GM18502 (cell line): ENCODE data around the gene EFEMP2.
"Not testable (repeated sequence)": the region's sequence is repeated elsewhere in the genome, so short reads cannot be mapped to it uniquely, and the experiment has no call there.

Source experiments
- ATAC-seq: cut with Tn5 transposase; IDR thresholded peaks from one replicate; pipeline ENCODE4 v1.9.1; 2021; ENCODE audit warnings: mild to moderate bottlenecking; ENCODE audit not compliant: unreplicated experiment, poor library complexity

The EFEMP2 gene

GRCh38 chr11:65856689-65857499 lies 15.7 kb downstream of the EFEMP2 start:
- peak; percentile 21 for ATAC-seq

GRCh38 chr11:65855927-65856363 lies 16.7 kb downstream of the EFEMP2 start:
- no peak for ATAC-seq

DNA sequence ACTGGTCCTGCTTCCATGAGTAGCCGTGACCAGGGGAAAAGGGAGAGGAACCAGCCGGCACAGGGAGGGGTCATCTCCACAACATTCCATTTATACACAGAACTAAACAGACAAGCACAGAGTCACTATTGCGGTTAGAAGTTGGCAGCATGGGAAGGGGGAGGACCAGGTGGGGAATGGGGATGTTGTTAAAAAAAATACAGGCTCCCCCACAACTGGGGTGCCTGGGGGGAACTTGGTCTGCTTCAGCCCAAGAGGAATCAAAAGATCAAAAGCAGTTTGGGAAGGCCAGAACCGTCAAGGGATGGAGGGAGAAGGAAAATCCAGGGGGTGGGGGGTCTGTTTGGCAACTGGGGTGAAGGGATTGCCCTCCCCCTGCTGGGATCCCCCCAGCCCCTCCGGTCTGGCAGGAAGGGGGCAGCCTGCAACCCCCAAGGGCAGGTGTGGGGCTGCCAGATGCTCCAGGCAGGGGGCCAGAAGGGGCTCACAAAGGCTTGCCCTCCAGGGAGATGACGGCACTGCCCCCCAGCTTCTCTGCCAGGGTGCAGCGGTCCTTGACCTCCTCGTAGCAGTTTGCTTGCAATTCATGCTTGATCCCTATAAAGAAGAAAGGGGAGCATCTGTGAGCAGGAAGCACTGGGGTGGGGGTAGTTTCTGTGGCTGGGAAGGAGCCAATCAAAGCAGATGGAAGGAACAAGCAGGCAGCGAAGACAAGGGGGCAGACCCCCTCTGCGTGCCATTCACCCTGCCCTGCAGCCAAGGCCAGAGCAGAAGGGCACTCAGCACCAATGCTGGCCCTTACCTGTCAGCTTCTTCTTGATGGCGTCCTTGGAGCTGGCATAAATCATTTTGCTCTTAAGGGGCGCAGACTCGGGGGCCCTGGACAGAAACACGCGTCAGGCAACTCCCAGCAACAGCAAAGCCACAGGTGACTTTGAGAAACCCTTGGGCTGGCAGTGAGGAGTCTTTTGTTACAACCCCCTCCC lies 17.5 kb downstream of the EFEMP2 start:
- ATAC-seq, result no peak

DNA sequence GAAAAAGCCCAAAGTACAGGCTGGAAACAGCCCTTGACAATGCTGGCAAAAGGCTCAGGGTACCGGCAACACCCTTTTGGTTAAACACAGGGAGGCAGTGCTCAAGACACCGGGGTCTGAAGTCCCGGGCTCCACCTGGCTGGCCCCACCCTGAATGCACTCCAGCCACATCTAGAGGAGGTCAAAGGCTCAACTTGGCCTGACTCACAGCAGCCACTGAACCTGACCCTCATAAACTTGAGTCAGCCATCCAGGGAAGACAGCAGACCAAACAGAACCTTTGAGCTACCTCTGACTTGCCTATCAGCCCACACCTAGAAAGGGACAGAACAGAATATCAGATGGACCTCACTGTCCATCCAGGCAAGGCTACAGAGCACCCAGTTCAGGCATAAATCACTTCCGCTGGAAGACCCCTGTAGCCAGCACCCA lies 18.4 kb downstream of the EFEMP2 start:
- ATAC-seq, result no peak

GRCh38 chr11:65853246-65853979 lies 19.2 kb downstream of the EFEMP2 start:
- ATAC-seq, result no peak

GRCh38 chr11:65852508-65853245 lies 19.9 kb downstream of the EFEMP2 start:
- ATAC-seq, result no peak

DNA sequence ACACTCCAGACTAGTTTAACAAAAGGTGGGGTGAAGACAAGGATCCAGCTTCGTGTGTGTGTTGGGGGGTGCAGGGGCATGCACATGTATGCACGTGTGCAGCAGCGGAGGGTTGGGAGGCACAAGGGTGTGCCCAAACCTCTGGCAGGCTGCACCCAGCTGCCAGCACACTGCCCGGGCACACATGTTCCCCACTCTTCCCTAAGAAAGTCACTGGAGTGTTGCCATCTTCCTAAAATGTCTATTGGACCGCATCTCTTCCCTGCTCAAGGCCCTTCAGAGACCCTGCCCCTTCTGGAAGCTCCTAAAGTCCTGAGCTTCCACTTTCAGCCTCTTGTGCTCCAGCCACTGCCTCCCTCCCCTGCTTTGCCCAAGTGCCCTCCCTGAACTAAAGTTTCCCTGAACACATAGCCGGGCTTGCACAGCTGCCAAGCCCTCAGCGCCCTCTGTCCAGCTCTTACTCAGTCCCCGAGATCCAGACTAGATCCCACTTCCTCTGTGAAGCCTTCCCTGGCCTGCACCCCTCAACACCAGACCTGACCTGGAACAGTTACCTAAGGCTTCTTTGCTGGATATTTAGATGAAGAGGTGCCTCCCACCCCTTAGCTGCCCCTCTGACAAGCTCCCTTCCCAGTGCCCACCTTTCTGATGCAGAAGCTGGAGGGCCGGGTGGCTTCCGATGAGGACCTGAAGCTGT lies 20.6 kb downstream of the EFEMP2 start:
- ATAC-seq, result no peak

DNA sequence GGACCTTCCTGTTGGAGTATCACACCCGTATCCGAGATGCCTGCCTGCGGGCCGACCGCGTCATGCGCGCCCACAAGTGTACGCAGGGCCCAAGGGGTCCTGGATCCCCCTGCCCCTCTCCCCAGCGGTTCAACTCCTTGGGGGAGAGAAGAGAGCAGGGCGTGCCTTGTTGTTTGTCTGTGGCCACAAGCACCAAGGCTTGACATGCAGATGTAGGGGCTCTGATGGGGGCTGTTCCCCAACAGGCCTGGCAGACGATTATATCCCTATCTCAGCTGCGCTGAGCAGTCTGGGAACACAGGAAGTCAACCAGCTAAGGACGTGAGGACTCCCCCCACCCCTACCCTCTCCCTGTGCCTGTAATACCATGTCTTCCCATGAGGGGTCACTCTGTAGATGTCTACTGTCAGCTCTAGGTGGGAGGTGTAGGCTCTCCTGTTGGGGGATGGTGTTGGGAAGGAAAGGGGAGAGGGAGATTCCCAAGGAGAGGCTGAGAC lies 21.5 kb downstream of the EFEMP2 start:
- ATAC-seq, result no peak

- no peak for ATAC-seq
Measured at GRCh38 chr11:65850217-65851082, 22.1 kb downstream of the EFEMP2 start.

- ATAC-seq, result no peak
Measured at GRCh38 chr11:65849771-65850216, 22.8 kb downstream of the EFEMP2 start.

GRCh38 chr11:65849366-65849765 lies 23.2 kb downstream of the EFEMP2 start:
- no peak for ATAC-seq

DNA sequence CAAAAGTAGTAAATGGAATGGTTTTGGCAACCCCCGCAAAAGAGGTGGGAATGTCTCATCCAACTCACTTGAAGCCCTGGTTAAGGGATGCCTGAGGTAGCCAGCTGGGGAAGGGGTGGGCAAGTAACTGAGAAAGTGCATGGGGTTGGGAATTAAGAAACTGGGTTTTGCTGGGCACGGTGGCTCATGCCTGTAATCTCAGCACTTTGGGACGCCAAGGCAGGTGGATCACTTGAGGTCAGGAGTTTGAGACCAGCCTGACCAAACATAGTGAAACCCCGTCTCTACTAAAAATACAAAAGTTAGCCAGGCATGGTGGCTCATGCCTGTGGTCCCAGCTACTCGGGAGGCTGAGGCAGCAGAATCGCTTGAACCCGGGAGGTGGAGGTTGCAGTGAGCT lies 23.9 kb downstream of the EFEMP2 start:
- ATAC-seq, result not testable (repeated sequence)

GRCh38 chr11:65847746-65848145 lies 24.9 kb downstream of the EFEMP2 start:
- ATAC-seq, result no peak

DNA sequence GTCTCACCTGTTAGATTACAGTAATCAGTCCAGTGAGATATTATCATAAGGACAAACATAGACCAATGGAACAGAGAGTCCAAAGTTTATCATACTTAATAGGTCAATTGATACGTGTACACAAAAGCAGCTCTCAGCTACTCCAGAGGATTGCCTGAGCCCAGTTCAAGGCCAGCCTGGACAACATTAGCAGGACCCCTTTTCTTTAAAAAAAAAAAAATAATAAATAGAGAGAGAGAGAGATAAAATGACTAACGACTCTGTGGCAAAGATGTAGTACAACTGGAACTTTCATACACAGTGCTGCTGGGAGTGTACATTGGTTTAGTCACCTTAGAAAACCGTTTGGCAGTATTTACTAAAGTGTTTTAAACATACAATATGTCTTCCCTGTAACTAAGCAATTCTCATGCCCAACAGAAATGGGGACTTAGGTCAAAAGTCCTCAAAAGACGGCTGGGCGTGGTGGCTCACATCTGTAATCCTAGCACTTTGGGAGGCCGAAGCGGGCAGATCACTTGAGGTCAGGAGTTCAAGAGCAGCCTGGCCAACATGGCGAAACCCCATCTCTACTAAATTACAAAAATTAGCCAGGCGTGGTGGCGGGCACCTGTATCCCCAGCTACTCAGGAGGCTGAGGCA lies 28.2 kb downstream of the EFEMP2 start:
- no peak for ATAC-seq

- no peak for ATAC-seq
Measured at GRCh38 chr11:65843811-65844210, 28.8 kb downstream of the EFEMP2 start.

GRCh38 chr11:65842144-65842543 lies 30.5 kb downstream of the EFEMP2 start:
- no peak for ATAC-seq

DNA sequence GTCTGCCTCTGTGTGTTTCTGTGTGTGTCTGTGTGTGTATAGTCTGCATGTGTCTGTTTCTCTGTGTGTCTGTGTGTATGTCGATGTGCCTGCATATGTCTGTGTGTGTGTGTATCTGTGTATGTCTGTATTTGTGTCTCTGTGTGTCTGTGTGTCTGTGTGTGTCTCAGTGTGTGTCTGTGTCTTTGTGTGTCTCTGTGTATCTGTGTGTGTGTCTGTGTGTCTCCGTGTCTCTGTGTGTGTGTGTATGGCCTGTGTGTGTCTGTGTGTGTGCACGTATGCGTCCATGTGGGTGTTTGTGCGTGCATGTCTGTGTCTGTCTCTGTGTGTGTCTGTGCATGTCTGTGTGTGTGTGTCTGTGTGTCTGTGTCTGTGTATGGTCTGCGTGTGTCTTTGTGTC lies 38.4 kb downstream of the EFEMP2 start:
- no peak for ATAC-seq
